KMS-11 (cell line): Measurements from ENCODE around the gene LRRC75B.

Source experiments
- H2AFZ ChIP-seq: fragments of 200-600 bp; sonication (generic); 2 replicates; pipeline ENCODE4 v1.6.1; 2016; ENCODE audit warnings: antibody characterized with exemption, mixed run types, low read depth
- H3K27ac ChIP-seq: fragments of 200-600 bp; sonication (generic); 2 replicates; pipeline ENCODE4 v1.6.1; 2016; ENCODE audit warnings: mild to moderate bottlenecking, mixed run types
- H3K27me3 ChIP-seq: fragments of 200-600 bp; sonication (generic); 2 replicates; pipeline ENCODE4 v1.6.1; 2017; ENCODE audit warnings: mild to moderate bottlenecking, low read depth, mixed run types, moderate library complexity; ENCODE audit not compliant: insufficient read depth
- H3K36me3 ChIP-seq: fragments of 200-600 bp; sonication (generic); 2 replicates; pipeline ENCODE4 v1.6.1; 2017; ENCODE audit warnings: mild to moderate bottlenecking, mixed run types; ENCODE audit not compliant: insufficient read depth
- H3K4me1 ChIP-seq: fragments of 200-600 bp; sonication (generic); 2 replicates; pipeline ENCODE4 v1.6.1; 2016; ENCODE audit warnings: mild to moderate bottlenecking, low read depth, mixed run types; ENCODE audit not compliant: poor library complexity, severe bottlenecking
- H3K4me2 ChIP-seq: fragments of 200-600 bp; sonication (generic); 2 replicates; pipeline ENCODE4 v1.7.0; 2016; ENCODE audit warnings: mild to moderate bottlenecking, mixed run types
- H3K4me3 ChIP-seq: fragments of 200-600 bp; sonication (generic); IDR thresholded peaks from 2 replicates; pipeline ENCODE4 v1.6.1; 2017; ENCODE audit warnings: low read depth, low read length, mixed read lengths; ENCODE audit not compliant: insufficient read depth
- H3K79me2 ChIP-seq: fragments of 200-600 bp; sonication (generic); 2 replicates; pipeline ENCODE4 v1.6.1; 2016; ENCODE audit warnings: low read depth, mixed run types; ENCODE audit not compliant: insufficient read depth
- H3K9ac ChIP-seq: fragments of 200-600 bp; sonication (generic); 2 replicates; pipeline ENCODE4 v1.6.1; 2016; ENCODE audit warnings: mild to moderate bottlenecking, mixed run types
- H4K20me1 ChIP-seq: fragments of 200-600 bp; sonication (generic); 2 replicates; pipeline ENCODE4 v1.6.1; 2016; ENCODE audit warnings: mild to moderate bottlenecking, mixed run types; ENCODE audit not compliant: insufficient read depth
- TF ChIP-seq, protein P1 (sequence below): fragments of 200-600 bp; sonication (generic); conservative IDR thresholded peaks from 2 replicates; pipeline ENCODE4 v1.6.1; 2017; ENCODE audit warnings: low read depth, mild to moderate bottlenecking, antibody characterized with exemption, low read length, moderate library complexity, mixed read lengths

The LRRC75B gene

DNA sequence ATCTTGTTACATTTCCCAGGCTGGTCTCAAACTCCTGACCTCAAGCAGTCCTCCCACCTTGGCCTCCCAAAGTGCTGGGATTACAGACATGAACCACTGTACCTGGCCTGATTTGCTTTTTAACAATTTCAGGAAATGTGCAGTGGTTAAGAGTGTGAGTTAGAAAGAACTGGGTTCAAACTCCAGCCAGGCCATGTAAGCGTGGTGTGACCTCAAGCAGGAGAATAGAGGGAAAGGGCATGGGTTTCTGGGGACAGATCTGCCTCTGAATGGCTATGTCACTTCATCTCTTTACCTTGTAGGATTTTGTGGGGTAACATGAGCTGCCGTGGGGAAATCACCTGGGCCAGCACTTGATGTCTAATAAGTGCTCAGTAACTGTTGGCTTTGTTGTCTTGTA, 27.8 kb downstream of the LRRC75B start:
- Histone ChIP-seq H3K9ac (no peak overlapping the region), H3K36me3 (no peaks in the 10 kb centered on the region), H3K4me2 (no peak overlapping the region), H4K20me1 (peaks cover 25% of the 10 kb centered on the region), H3K4me3 (no peak overlapping the region), H3K27me3 (no peaks in the 10 kb centered on the region), H3K27ac (no peak overlapping the region), H2AFZ (no peak overlapping the region), H3K79me2 (peaks cover 78% of the 10 kb centered on the region), H3K4me1 (peaks cover 43% of the 10 kb centered on the region)
- TF ChIP-seq, protein P1, sequence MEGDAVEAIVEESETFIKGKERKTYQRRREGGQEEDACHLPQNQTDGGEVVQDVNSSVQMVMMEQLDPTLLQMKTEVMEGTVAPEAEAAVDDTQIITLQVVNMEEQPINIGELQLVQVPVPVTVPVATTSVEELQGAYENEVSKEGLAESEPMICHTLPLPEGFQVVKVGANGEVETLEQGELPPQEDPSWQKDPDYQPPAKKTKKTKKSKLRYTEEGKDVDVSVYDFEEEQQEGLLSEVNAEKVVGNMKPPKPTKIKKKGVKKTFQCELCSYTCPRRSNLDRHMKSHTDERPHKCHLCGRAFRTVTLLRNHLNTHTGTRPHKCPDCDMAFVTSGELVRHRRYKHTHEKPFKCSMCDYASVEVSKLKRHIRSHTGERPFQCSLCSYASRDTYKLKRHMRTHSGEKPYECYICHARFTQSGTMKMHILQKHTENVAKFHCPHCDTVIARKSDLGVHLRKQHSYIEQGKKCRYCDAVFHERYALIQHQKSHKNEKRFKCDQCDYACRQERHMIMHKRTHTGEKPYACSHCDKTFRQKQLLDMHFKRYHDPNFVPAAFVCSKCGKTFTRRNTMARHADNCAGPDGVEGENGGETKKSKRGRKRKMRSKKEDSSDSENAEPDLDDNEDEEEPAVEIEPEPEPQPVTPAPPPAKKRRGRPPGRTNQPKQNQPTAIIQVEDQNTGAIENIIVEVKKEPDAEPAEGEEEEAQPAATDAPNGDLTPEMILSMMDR: no peak

DNA sequence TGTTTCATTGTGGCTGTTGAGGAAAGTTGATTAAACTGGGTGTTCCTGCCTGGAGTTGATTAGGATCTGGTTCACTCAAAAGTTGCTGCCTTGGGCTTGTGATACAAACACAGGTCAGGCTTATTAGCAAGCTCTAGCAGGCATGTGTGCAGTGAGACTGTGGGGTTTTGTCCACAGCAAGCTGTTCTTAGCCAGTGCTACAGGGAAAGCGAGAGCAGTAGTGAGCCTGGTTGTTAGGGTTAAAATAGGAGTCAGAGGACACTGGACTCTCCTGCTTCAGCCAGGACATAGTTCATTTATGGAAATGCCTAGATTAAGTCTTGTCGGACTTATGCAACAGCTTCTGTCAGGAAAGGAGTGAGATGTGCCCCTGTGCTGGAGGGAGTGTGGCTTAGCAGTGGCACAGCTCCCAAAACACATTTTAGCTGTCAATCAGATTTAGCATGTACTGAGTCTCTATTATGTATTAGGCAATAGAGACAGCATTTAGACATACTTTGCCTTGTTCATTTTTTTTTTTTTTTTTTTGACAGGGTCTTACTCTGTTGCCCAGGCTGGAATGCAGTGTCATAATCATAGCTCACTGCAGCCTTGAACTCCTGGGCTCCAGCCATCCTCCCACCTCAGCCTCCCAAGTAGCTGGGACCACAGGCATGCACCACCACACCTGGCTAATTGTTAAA, 28.4 kb downstream of the LRRC75B start:
- H4K20me1 ChIP-seq: peaks cover 25% of the 10 kb centered on the region
- no peaks in the 10 kb centered on the region for H3K27me3 ChIP-seq
- H3K4me1 ChIP-seq: peaks cover 46% of the 10 kb centered on the region
- H3K4me3 ChIP-seq: no peak overlapping the region
- H3K79me2 ChIP-seq: peaks cover 81% of the 10 kb centered on the region
- no peak overlapping the region for H2AFZ ChIP-seq
- no peaks in the 10 kb centered on the region for H3K36me3 ChIP-seq
- no peak overlapping the region for H3K4me2 ChIP-seq
- H3K9ac ChIP-seq: no peak overlapping the region
- TF ChIP-seq, protein P1: no peak
- no peak overlapping the region for H3K27ac ChIP-seq

DNA sequence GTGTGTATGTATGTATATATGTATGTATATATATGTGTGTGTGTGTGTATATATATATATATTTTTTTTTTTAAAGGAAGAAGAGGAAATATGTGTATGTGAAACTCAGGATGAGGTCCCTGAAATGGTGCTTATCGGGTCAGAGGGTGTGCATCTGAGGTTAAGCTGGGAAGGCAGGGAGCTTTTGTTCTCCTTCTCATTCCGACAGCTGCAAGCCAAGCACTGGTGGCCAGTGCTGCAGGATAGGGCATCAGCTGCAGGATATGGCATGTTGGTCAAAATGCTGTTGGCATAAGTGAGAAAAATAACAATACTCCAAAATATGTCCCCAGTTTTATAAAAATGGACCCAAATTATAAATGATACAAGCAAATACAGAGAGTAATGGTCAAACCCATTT, 29.6 kb downstream of the LRRC75B start:
- no peak overlapping the region for H3K4me3 ChIP-seq
- H3K79me2 ChIP-seq: peaks cover 94% of the 10 kb centered on the region
- H3K9ac ChIP-seq: no peak overlapping the region
- peaks cover 25% of the 10 kb centered on the region for H4K20me1 ChIP-seq
- H3K27me3 ChIP-seq: no peaks in the 10 kb centered on the region
- H3K4me1 ChIP-seq: peaks cover 59% of the 10 kb centered on the region
- H3K4me2 ChIP-seq: no peak overlapping the region
- 0 out of 2 replicates have a peak, but pooled peaks cover 7% of the 10 kb centered on the region for H3K36me3 ChIP-seq
- no peak overlapping the region for H3K27ac ChIP-seq
- no peak overlapping the region for H2AFZ ChIP-seq
- TF ChIP-seq, protein P1: no peak

DNA sequence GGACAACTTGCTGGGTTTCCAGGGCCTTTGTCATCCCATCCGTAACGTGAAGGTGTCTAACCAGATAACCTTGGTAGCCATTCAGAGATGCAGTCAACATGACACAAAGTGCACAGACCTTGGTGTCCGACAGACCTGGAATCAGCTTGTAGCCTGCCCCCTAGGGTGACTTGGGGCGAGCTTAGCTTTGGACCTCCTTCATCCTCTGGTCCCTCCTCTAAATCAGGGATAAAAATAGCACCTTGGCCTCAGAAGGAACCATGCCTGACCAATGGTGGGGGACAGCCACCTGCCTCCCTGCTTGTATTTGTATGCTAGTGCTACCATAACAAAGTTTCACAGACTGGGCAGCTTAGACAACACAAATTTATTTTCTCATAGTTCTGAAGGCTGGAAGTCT, 33.4 kb downstream of the LRRC75B start:
- Histone ChIP-seq H3K79me2 (peaks cover 84% of the 10 kb centered on the region), H2AFZ (no peak overlapping the region), H3K36me3 (0 out of 2 replicates have a peak, but pooled peaks cover 8% of the 10 kb centered on the region), H3K9ac (no peak overlapping the region), H4K20me1 (peaks cover 17% of the 10 kb centered on the region; the same call in 1 of the 2 replicates), H3K27ac (no peak overlapping the region), H3K4me2 (no peak overlapping the region), H3K27me3 (no peaks in the 10 kb centered on the region), H3K4me3 (no peak overlapping the region), H3K4me1 (peaks cover 54% of the 10 kb centered on the region)
- TF ChIP-seq, protein P1: no peak
